GM12864 (cell line): ENCODE data around the gene RBM41.
A peak's percentile ranks its signal among the peaks of the same experiment; 100 is the strongest.

Source experiments
- DNase-seq: peaks from one replicate; pipeline ENCODE4 v3.0.0-alpha.2; 2011; ENCODE audit warnings: low read depth
- H3K4me3 ChIP-seq: 2 replicates; pipeline ENCODE4 v1.5.1; 2011; ENCODE audit warnings: mild to moderate bottlenecking, low read depth, low read length, control low read depth
- CTCF ChIP-seq: IDR thresholded peaks from 2 replicates; pipeline ENCODE4 v1.5.1; 2011; ENCODE audit warnings: low read depth, mild to moderate bottlenecking, moderate library complexity, low read length, control low read depth, inconsistent platforms; ENCODE audit errors: missing control alignments

RBM41 gene

DNA sequence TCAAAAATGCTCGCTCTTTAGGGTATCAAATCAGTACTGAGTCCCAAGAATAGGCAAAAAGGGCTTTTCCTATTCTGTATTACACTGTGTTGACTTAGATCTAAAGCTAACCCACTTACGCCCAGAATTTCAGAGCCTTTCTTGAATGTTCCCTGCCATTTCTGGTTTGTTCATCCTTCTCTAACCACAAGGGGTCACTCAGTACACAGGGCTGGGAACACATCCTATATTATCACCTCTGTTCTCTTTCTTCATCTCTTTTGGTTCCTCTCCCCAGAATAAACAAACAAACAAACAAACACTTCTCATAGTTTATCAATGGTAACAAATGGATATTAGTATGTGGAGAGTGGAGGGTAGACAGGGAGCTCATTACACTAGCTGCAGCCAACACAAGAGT lies 93.1 kb downstream of the RBM41 start:
- H3K4me3 ChIP-seq: no peak overlapping the region
- DNase-seq: no peak
- TF ChIP-seq CTCF: peak; percentile 46

DNA sequence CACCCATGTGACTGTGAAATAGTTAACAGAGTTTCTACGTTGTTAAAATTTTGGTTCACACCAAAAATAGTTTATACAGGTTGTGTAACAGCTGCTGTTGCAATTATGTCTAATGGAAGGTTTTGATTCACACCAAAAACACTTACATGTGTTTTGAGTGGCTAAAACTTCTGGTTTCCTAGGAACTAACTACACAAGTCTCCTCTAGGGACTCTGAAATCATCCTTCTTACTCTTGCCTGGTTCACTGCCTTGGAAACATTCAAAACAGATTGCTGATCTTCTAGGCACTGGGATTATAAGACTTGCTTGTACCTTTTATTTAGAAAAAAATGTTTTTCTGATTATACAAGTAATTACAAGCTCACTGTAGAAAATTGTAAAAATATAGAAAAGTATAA lies 103.7 kb downstream of the RBM41 start:
- no peak for DNase-seq
- TF ChIP-seq CTCF: no peak
- no peak overlapping the region for H3K4me3 ChIP-seq
